Stomach (tissue), 4 donors: ENCODE results near the gene FAM110A.

Source experiments
- EP300 ChIP-seq: sonication (generic); formaldehyde crosslinking; IDR thresholded peaks from one replicate; pipeline ENCODE4 v1.6.1; 2017; ENCODE audit warnings: antibody characterized with exemption
- POLR2A ChIP-seq, 4 donors: fragments of 450-650 bp; IDR thresholded peaks; one replicate each; pipeline ENCODE4 v1.6.1; 2016; ENCODE audit warnings: antibody characterized with exemption in 4 of 4, control low read depth in 2 of 4, mild to moderate bottlenecking in 1 of 4, moderate library complexity in 1 of 4
- POLR2AphosphoS5 ChIP-seq, 3 donors: sonication (generic); formaldehyde crosslinking; IDR thresholded peaks; one replicate each; pipeline ENCODE4 v1.6.1; 2016; ENCODE audit warnings: antibody characterized with exemption in 3 of 3
- TF ChIP-seq, protein P1 (sequence below), 7 experiments: fragments of 450-650 bp in 4 of 7; fragments of 200-600 bp in 3 of 7; sonication (generic) in 3 of 7; IDR thresholded peaks; one replicate each; pipeline ENCODE4 v1.5.1; 2016 to 2019; ENCODE audit warnings: antibody characterized with exemption in 7 of 7, control low read depth in 2 of 7, mild to moderate bottlenecking in 1 of 7

DNA sequence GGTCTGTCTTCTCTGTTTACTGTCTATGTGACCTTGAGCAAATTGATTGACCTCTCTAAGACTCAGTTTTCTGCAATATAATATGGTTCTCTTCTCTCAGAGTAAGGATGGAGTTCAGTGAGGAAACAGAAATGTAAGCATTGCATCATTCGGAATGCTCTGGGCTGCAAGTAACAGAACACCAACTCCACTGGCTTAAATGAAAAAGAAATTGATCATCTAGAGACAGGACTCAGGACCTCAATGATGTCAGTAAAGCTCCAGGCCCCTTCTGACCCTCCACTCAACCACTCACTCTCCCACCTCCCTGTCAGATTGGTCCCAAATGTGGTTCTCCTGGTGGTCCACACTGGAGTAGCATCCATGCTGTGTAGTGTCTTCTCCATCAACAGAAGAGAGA, 31.9 kb downstream of the FAM110A start:
- TF ChIP-seq POLR2A (IDR thresholded peaks at IDR 0.05) (no peak), POLR2AphosphoS5 (IDR thresholded peaks at IDR 0.05) (no peak), EP300 (no peak)
- TF ChIP-seq, protein P1, sequence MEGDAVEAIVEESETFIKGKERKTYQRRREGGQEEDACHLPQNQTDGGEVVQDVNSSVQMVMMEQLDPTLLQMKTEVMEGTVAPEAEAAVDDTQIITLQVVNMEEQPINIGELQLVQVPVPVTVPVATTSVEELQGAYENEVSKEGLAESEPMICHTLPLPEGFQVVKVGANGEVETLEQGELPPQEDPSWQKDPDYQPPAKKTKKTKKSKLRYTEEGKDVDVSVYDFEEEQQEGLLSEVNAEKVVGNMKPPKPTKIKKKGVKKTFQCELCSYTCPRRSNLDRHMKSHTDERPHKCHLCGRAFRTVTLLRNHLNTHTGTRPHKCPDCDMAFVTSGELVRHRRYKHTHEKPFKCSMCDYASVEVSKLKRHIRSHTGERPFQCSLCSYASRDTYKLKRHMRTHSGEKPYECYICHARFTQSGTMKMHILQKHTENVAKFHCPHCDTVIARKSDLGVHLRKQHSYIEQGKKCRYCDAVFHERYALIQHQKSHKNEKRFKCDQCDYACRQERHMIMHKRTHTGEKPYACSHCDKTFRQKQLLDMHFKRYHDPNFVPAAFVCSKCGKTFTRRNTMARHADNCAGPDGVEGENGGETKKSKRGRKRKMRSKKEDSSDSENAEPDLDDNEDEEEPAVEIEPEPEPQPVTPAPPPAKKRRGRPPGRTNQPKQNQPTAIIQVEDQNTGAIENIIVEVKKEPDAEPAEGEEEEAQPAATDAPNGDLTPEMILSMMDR (IDR thresholded peaks at IDR 0.05): no peak
